Articular chondrocyte of knee joint (primary cell): ENCODE measurements around the gene KRT33A. TPM values are rescaled to one million over a fixed set of nuclear protein-coding genes. Genes with fewer than 3 reads are reported as not detected.

ENCODE experiments used
- total RNA-seq: library from RNA; depleted of rRNA; stranded (reverse); fragments of >200 nt; gene quantifications from 2 replicates; pipeline ENCODE4 v1.2.3, GENCODE V29; 2012

KRT33A gene
- total RNA-seq, result not detected in 2 replicates

DNA sequence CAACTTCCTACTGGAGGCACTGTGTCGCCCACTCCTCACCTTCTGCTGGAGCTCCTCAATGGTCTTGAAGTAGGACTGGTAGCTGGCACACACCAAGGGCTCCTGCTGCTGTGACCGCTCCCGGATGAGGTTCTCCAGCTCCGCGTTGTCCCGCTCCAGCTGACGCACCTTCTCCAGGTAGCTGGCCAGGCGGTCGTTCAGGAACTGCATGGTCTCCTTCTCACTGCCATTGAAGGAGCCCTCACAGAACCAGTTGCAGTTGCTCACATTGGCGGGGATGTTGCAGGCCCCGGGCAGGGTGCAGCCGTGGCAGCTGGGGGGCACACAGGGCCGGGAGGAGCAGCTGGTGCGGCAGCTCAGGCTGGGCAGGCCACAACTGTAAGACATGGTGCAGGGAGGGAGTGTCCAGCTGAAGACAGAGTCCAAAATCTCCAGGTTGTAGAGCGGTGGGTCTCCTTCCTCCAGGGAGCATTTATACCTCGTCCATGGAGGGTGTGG is at the start of gene KRT33A:
Gene KRT33A (minus strand): TSS at position 448 of the 498 bp plus-strand sequence. CDS start 61 bp downstream, at position 387.

GRCh38 chr17:41396996-41397660 is 46.5 kb upstream of the KRT33A start, which contains the start of gene KRT31:
KRT31 (minus strand) TSS chr17:41397608; CDS start chr17:41397539, 69 bp downstream.

GRCh38 chr17:41381943-41382342 is 31.3 kb upstream of the KRT33A start, which contains the start of gene KRT34:
KRT34 (minus strand) TSS chr17:41382306; CDS start chr17:41382246, 60 bp downstream.

GRCh38 chr17:41369713-41370112 is 19.1 kb upstream of the KRT33A start, which contains the start of gene KRT33B:
KRT33B (minus strand) TSS chr17:41369813; CDS start chr17:41369750, 63 bp downstream.

DNA sequence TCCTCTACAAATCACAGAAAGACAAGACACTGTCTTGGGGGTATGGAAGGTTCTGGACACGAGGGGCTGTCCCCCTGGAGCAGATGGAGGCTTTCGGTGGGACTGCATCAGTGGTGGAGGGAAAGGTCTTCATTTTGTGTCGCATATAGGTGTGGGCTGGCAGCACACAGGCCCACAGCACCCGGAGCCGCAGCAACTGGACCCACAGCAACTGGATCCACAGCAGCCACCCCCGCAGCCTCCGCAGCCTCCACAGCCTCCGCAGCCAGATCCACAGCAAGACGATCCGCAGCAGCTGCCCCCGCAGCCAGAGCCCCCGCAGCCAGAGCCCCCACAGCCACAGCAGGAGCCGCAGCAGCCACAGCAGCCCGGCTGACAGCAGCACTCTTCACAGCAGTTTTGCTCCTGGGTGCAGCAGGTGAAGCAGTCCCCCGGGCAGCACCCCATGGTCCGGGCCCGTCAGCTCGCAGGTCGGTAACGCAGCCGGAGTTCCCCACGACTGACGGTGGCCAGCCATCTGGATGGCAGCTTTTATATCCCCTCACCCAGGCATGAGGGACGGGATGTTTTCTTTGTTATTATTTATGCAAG is 35.3 kb downstream of the KRT33A start, which contains the start of gene KRTAP17-1:
Gene KRTAP17-1 (minus strand): TSS at position 507 of the 591 bp plus-strand sequence. CDS start 60 bp downstream, at position 447.

GRCh38 chr17:41308918-41309359 is 41.7 kb downstream of the KRT33A start, which contains the start of gene KRTAP16-1:
KRTAP16-1 (minus strand) TSS chr17:41309309; CDS start chr17:41309253, 56 bp downstream.

DNA sequence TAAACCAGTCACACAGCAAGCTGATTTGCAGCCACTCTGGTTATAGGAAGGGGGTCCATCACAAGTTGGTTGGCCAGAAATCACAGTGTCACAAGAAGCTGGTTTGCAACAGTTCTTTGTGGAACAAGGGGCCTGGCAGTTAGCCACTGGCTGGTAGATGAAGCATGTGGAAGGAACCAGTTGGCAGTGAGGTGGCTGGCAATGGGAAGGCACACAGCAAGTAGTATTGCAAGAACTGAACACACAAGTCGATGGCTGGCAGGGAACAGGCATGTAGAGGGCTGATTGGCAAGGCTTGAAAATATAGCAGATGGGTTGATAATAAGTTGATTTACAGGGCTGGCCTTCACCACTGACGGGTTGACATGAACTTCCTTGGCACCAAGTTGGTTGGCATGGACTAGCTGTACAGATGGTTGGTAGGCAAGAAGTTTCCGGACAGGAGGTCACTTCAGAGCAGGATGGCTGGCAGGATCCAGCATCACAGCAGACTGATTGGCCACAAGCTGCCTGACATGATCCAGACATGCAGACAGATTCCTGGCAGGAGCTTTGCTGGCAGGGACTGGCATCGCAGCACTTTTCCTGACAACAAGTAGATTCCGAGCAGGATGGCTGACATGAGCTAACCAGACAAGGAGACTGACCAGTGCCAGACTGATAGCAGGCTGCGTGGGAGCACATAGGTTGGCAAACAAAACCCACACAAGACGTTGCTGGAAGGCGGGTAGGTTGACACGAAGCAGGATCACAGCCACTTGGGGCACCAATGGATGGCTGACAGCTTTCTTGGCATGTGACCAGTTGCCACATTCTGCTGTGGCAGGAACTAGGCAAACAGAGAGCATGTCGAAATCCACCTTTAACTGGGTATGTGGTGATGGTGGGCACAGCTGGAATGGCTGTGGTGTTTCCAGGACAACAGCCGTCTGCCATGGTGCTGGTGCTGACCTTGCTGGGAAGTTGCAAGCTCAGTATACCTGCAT is 48.4 kb downstream of the KRT33A start, which contains the start of gene KRTAP29-1:
Gene KRTAP29-1 (minus strand): TSS at position 936 of the 986 bp plus-strand sequence. CDS start 0 bp downstream, at position 936.

Other genes starting within 250 kb of the KRT33A start
- gene KRTAP4-16, start 248.6 kb downstream of the KRT33A start, total RNA-seq, result not detected in 2 replicates
- gene KRTAP4-9, start 245.4 kb downstream of the KRT33A start, total RNA-seq, result not detected in 2 replicates
- gene KRTAP4-11, start 232.5 kb downstream of the KRT33A start, total RNA-seq, result not detected in 2 replicates
- gene KRTAP4-12, start 226.6 kb downstream of the KRT33A start, total RNA-seq, result not detected in 2 replicates
- gene KRTAP4-6, start 210.3 kb downstream of the KRT33A start, total RNA-seq, result not detected in 2 replicates
- not detected in 2 replicates for gene KRTAP4-5, start 201.0 kb downstream of the KRT33A start, total RNA-seq
- gene KRTAP4-4, start 190.1 kb downstream of the KRT33A start, total RNA-seq, result not detected in 2 replicates
- gene KRTAP4-3, start 182.6 kb downstream of the KRT33A start, total RNA-seq, result not detected in 2 replicates
- not detected in 2 replicates for gene KRTAP4-2, start 172.6 kb downstream of the KRT33A start, total RNA-seq
- gene KRTAP4-1, start 165.9 kb downstream of the KRT33A start, total RNA-seq, result not detected in 2 replicates
- gene KRTAP9-1, start 160.9 kb downstream of the KRT33A start, total RNA-seq, result not detected in 2 replicates
- gene KRTAP9-2, start 124.2 kb downstream of the KRT33A start, total RNA-seq, result not detected in 2 replicates
- not detected in 2 replicates for gene KRTAP9-3, start 118.4 kb downstream of the KRT33A start, total RNA-seq
- gene KRTAP9-8, start 112.8 kb downstream of the KRT33A start, total RNA-seq, result not detected in 2 replicates
- not detected in 2 replicates for gene KRTAP9-4, start 101.1 kb downstream of the KRT33A start, total RNA-seq
- not detected in 2 replicates for gene KRTAP9-9, start 95.4 kb downstream of the KRT33A start, total RNA-seq
- not detected in 2 replicates for gene KRTAP9-6, start 85.5 kb downstream of the KRT33A start, total RNA-seq
- not detected in 2 replicates for gene KRTAP9-7, start 75.1 kb downstream of the KRT33A start, total RNA-seq
- gene KRTAP29-1, start 48.0 kb downstream of the KRT33A start, total RNA-seq, result not detected in 2 replicates
- gene KRTAP16-1, start 41.5 kb downstream of the KRT33A start, total RNA-seq, result not detected in 2 replicates
- not detected in 2 replicates for gene KRTAP17-1, start 35.1 kb downstream of the KRT33A start, total RNA-seq
- gene KRT33B, start 19.0 kb upstream of the KRT33A start, total RNA-seq, result not detected in 2 replicates
- 0.13 TPM in 1 of 2 replicates, not detected in the other for gene KRT34, start 31.5 kb upstream of the KRT33A start, total RNA-seq
- not detected in 2 replicates for gene KRT31, start 46.8 kb upstream of the KRT33A start, total RNA-seq
- not detected in 2 replicates for gene KRT37, start 73.8 kb upstream of the KRT33A start, total RNA-seq
- gene KRT38, start 90.2 kb upstream of the KRT33A start, total RNA-seq, result not detected in 2 replicates
- gene KRT32, start 116.6 kb upstream of the KRT33A start, total RNA-seq, result not detected in 2 replicates
- not detected in 2 replicates for gene KRT35, start 130.3 kb upstream of the KRT33A start, total RNA-seq
- gene KRT36, start 139.1 kb upstream of the KRT33A start, total RNA-seq, result not detected in 2 replicates
- not detected in 2 replicates for gene KRT13, start 154.8 kb upstream of the KRT33A start, total RNA-seq
- 0.11 TPM in 1 of 2 replicates, not detected in the other for gene KRT15, start 168.1 kb upstream of the KRT33A start, total RNA-seq
- 0.26 and 1.6 TPM in 2 replicates for gene KRT19, start 177.5 kb upstream of the KRT33A start, total RNA-seq
- gene KRT9, start 221.2 kb upstream of the KRT33A start, total RNA-seq, result not detected in 2 replicates
- gene KRT14, start 236.1 kb upstream of the KRT33A start, total RNA-seq, result 0.78 and 1.6 TPM in 2 replicates